Neural cell (in vitro differentiated cells): ENCODE data around the gene DACT2. TPM values are rescaled to one million over a fixed set of nuclear protein-coding genes. Genes with fewer than 3 reads are reported as not detected.

Source experiments
- H2AFZ ChIP-seq: fragments of 200-600, 300-800 bp; sonication (generic), shearing (Covaris generic); 2 replicates; pipeline ENCODE4 v1.6.0; 2014; ENCODE audit warnings: low read depth, mild to moderate bottlenecking, antibody characterized with exemption, low read length, moderate library complexity
- H3F3A ChIP-seq: fragments of 200-600 bp; shearing (Covaris generic); 2 replicates; pipeline ENCODE4 v1.6.1; 2016; ENCODE audit warnings: mild to moderate bottlenecking, moderate library complexity, mixed read lengths, antibody characterized with exemption, low read length; ENCODE audit not compliant: insufficient read depth, poor library complexity, severe bottlenecking
- H3K27ac ChIP-seq: fragments of 200-600, 300-800 bp; sonication (generic), shearing (Covaris generic); 2 replicates; pipeline ENCODE4 v1.5.1; 2014; ENCODE audit warnings: mild to moderate bottlenecking, low read length, moderate library complexity
- H3K27me3 ChIP-seq: fragments of 300-800, 200-600 bp; sonication (generic), shearing (Covaris generic); 2 replicates; pipeline ENCODE4 v1.6.0; 2014; ENCODE audit warnings: mild to moderate bottlenecking, low read depth, low read length, moderate library complexity; ENCODE audit not compliant: insufficient read depth
- H3K36me3 ChIP-seq: fragments of 300-800, 200-600 bp; sonication (generic), shearing (Covaris generic); 2 replicates; pipeline ENCODE4 v1.5.1; 2014; ENCODE audit warnings: mild to moderate bottlenecking, antibody characterized with exemption, low read length, moderate library complexity; ENCODE audit not compliant: insufficient read depth
- H3K4me2 ChIP-seq: fragments of 300-800, 200-600 bp; sonication (generic), shearing (Covaris generic); 2 replicates; pipeline ENCODE4 v1.6.0; 2014; ENCODE audit warnings: mild to moderate bottlenecking, low read length
- H3K4me3 ChIP-seq: fragments of 300-800, 200-600 bp; sonication (generic), shearing (Covaris generic); 2 replicates; pipeline ENCODE4 v1.5.1; 2014; ENCODE audit warnings: mild to moderate bottlenecking, low read length, moderate library complexity
- H3K79me2 ChIP-seq: fragments of 200-600 bp; shearing (Covaris generic); replicated peaks from 2 replicates; pipeline ENCODE4 v1.6.0; 2014; ENCODE audit warnings: mild to moderate bottlenecking, low read length, moderate library complexity; ENCODE audit not compliant: insufficient read depth
- H3K9ac ChIP-seq: fragments of 300-800, 200-600 bp; sonication (generic), shearing (Covaris generic); 2 replicates; pipeline ENCODE4 v1.6.1; 2016; ENCODE audit warnings: mild to moderate bottlenecking, low read length, mixed read lengths
- H3K9me2 ChIP-seq: fragments of 200-600 bp; shearing (Covaris generic); 2 replicates; pipeline ENCODE4 v1.6.1; 2016; ENCODE audit warnings: mild to moderate bottlenecking, low read length, mixed read lengths; ENCODE audit not compliant: insufficient read depth
- H3K9me3 ChIP-seq: fragments of 200-600, 300-800 bp; sonication (generic), shearing (Covaris generic); 2 replicates; pipeline ENCODE4 v1.6.1; 2016; ENCODE audit warnings: mild to moderate bottlenecking, mixed run types, low read length, moderate library complexity, mixed read lengths
- H4K20me1 ChIP-seq: fragments of 200-600 bp; shearing (Covaris generic); 2 replicates; pipeline ENCODE4 v1.6.1; 2016; ENCODE audit warnings: mild to moderate bottlenecking, mixed run types; ENCODE audit not compliant: insufficient read depth
- CTCF ChIP-seq: fragments of 450-650 bp; IDR thresholded peaks from 2 replicates; pipeline ENCODE4 v1.5.1; 2014; ENCODE audit warnings: antibody characterized with exemption, mild to moderate bottlenecking, moderate library complexity; ENCODE audit not compliant: poor library complexity, severe bottlenecking
- EP300 ChIP-seq: fragments of 450-650 bp; conservative IDR thresholded peaks from 2 replicates; pipeline ENCODE4 v1.6.1; 2014; ENCODE audit warnings: antibody characterized with exemption, mild to moderate bottlenecking, moderate library complexity; ENCODE audit not compliant: poor library complexity, severe bottlenecking
- EZH2 ChIP-seq: fragments of 200-600, 300-800 bp; shearing (Covaris generic), sonication (generic); IDR thresholded peaks from 2 replicates; pipeline ENCODE4 v1.6.1; 2014; ENCODE audit warnings: antibody characterized with exemption, low read length, borderline replicate concordance, mild to moderate bottlenecking; ENCODE audit not compliant: insufficient read depth, poor library complexity, severe bottlenecking
- MXI1 ChIP-seq: fragments of 450-650 bp; conservative IDR thresholded peaks from 2 replicates; pipeline ENCODE4 v1.6.1; 2014; ENCODE audit warnings: antibody characterized with exemption, mild to moderate bottlenecking; ENCODE audit not compliant: poor library complexity, severe bottlenecking
- POLR2AphosphoS5 ChIP-seq: IDR thresholded peaks from 2 replicates; pipeline ENCODE4 v1.6.1; 2012
- RAD21 ChIP-seq: fragments of 450-650 bp; conservative IDR thresholded peaks from 2 replicates; pipeline ENCODE4 v1.6.1; 2014; ENCODE audit warnings: antibody characterized with exemption, mild to moderate bottlenecking, moderate library complexity
- SMC3 ChIP-seq: fragments of 450-650 bp; conservative IDR thresholded peaks from 2 replicates; pipeline ENCODE4 v1.6.1; 2014; ENCODE audit warnings: antibody characterized with exemption, mild to moderate bottlenecking, moderate library complexity; ENCODE audit not compliant: poor library complexity
- TAF1 ChIP-seq: IDR thresholded peaks from 2 replicates; pipeline ENCODE4 v1.6.1; 2012; ENCODE audit warnings: low read depth
- polyA plus RNA-seq: library from polyadenylated mRNA; depleted of rRNA; stranded (reverse); fragments of >200 nt; gene quantifications from 2 replicates; pipeline ENCODE4 v1.2.3, GENCODE V29; 2014
- TF ChIP-seq, protein P1 (sequence below): IDR thresholded peaks from 2 replicates; pipeline ENCODE4 v1.6.1; 2012; ENCODE audit warnings: borderline replicate concordance

Gene DACT2
- polyA plus RNA-seq, 1 donor from 2014 or later: 0.48 TPM

GRCh38 chr6:168293636-168294530 is 25.7 kb downstream of the DACT2 start:
- no peak overlapping the region for H3K4me3 ChIP-seq
- H2AFZ ChIP-seq: no peak overlapping the region
- no peaks in the 10 kb centered on the region for H4K20me1 ChIP-seq
- no peak for TF ChIP-seq MXI1
- no peak for TF ChIP-seq CTCF
- no peaks in the 10 kb centered on the region for H3K79me2 ChIP-seq
- no peaks in the 10 kb centered on the region for H3K27me3 ChIP-seq
- no peaks in the 10 kb centered on the region for H3F3A ChIP-seq
- H3K36me3 ChIP-seq: no peaks in the 10 kb centered on the region
- H3K9me3 ChIP-seq: no peaks in the 10 kb centered on the region
- H3K9me2 ChIP-seq: no peaks in the 10 kb centered on the region
- H3K4me2 ChIP-seq: no peak overlapping the region
- no peak overlapping the region for H3K27ac ChIP-seq
- H3K9ac ChIP-seq: no peak overlapping the region

DNA sequence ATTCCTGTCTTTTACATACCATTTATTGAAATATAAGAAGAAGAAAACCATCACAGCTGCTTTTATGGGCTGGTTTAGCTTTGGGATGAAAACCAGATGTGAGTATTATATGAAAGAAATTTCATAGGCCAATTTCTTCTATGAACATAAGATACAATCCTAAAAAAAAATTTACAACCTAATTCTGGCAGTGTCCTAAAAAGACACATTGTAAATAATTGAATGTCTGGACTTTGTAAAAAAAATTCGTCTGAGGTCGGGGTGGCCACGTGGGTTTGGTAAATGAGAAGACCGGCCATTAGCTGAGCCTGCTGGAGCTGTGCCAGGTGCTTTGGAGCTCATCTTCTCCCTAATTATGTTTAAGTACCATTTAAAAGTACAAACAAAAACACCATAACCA is 26.8 kb downstream of the DACT2 start:
- Histone ChIP-seq H3K9ac (no peak overlapping the region), H4K20me1 (no peaks in the 10 kb centered on the region), H3K4me3 (no peak overlapping the region), H3K9me3 (no peaks in the 10 kb centered on the region), H3K27ac (no peak overlapping the region), H3K79me2 (no peaks in the 10 kb centered on the region), H3K36me3 (no peaks in the 10 kb centered on the region), H3K27me3 (no peaks in the 10 kb centered on the region), H3K4me2 (no peak overlapping the region), H2AFZ (no peak overlapping the region), H3K9me2 (no peaks in the 10 kb centered on the region), H3F3A (no peaks in the 10 kb centered on the region)
- no peak for TF ChIP-seq EZH2
- TF ChIP-seq POLR2AphosphoS5: no peak
- no peak for TF ChIP-seq TAF1
- TF ChIP-seq, protein P1, sequence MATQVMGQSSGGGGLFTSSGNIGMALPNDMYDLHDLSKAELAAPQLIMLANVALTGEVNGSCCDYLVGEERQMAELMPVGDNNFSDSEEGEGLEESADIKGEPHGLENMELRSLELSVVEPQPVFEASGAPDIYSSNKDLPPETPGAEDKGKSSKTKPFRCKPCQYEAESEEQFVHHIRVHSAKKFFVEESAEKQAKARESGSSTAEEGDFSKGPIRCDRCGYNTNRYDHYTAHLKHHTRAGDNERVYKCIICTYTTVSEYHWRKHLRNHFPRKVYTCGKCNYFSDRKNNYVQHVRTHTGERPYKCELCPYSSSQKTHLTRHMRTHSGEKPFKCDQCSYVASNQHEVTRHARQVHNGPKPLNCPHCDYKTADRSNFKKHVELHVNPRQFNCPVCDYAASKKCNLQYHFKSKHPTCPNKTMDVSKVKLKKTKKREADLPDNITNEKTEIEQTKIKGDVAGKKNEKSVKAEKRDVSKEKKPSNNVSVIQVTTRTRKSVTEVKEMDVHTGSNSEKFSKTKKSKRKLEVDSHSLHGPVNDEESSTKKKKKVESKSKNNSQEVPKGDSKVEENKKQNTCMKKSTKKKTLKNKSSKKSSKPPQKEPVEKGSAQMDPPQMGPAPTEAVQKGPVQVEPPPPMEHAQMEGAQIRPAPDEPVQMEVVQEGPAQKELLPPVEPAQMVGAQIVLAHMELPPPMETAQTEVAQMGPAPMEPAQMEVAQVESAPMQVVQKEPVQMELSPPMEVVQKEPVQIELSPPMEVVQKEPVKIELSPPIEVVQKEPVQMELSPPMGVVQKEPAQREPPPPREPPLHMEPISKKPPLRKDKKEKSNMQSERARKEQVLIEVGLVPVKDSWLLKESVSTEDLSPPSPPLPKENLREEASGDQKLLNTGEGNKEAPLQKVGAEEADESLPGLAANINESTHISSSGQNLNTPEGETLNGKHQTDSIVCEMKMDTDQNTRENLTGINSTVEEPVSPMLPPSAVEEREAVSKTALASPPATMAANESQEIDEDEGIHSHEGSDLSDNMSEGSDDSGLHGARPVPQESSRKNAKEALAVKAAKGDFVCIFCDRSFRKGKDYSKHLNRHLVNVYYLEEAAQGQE: no peak
- no peak for TF ChIP-seq EP300
- no peak for TF ChIP-seq MXI1
- TF ChIP-seq RAD21: no peak
- no peak for TF ChIP-seq CTCF
- TF ChIP-seq SMC3: no peak
